Ramos (cell line): ENCODE measurements around the gene PTOV1.

ENCODE experiments used
- in situ Hi-C: fragments of 300-500 bp; cut with MboI; formaldehyde crosslinking; loops from one replicate; pipeline ENCODE4 v1.14.3; 2022; ENCODE audit warnings: low sequenced_read_pairs; ENCODE audit not compliant: unreplicated experiment

PTOV1 gene

GRCh38 chr19:49840321-49840720 lies 10.6 kb upstream of the PTOV1 start:
- in situ Hi-C loops = no loop called here

GRCh38 chr19:49840736-49841249 lies 10.2 kb upstream of the PTOV1 start:
- in situ Hi-C loops = no loop called here

DNA sequence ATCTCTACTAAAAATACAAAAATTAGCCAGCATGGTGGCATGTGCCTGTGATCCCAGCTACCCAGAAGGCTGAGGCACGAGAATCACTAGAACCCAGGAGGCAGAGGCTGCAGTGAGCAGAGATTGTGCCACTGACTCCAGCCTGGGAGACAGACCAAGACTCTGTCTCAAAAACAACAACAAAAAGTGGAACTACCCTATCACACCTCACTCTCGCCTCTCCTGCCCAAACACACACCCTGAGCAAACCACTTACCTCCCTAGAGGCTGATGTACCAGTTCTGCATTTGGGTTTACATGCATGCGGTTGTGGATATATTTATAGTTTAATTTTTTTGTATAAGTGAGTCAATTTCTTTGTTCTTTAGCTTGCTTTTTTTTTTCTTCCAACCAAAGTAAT lies 7.7 kb upstream of the PTOV1 start:
- in situ Hi-C loops = no loop called here

GRCh38 chr19:49844138-49845095 lies 6.5 kb upstream of the PTOV1 start:
- in situ Hi-C loops = no loop called here

DNA sequence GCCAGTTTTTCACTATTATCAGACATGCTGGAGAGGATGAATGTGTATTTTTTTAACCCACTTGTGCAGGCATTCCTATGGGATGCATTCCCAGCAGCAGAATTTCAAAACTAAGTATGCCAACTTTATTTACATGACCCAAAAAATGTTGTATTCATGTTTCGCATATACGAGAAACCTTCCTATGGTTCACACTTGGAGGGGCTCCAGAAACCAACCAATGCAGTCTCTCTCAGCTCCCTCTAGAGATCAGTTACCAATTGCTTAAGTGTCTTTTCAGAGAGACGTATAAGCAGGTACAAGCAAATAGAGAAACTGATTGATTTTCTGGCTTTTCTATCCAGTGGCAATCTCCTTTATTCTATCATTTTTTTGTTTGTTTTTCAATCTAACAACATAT lies 5.5 kb upstream of the PTOV1 start:
- in situ Hi-C loops = no loop called here

GRCh38 chr19:49846408-49846807 lies 4.6 kb upstream of the PTOV1 start:
- in situ Hi-C loops = no loop called here

DNA sequence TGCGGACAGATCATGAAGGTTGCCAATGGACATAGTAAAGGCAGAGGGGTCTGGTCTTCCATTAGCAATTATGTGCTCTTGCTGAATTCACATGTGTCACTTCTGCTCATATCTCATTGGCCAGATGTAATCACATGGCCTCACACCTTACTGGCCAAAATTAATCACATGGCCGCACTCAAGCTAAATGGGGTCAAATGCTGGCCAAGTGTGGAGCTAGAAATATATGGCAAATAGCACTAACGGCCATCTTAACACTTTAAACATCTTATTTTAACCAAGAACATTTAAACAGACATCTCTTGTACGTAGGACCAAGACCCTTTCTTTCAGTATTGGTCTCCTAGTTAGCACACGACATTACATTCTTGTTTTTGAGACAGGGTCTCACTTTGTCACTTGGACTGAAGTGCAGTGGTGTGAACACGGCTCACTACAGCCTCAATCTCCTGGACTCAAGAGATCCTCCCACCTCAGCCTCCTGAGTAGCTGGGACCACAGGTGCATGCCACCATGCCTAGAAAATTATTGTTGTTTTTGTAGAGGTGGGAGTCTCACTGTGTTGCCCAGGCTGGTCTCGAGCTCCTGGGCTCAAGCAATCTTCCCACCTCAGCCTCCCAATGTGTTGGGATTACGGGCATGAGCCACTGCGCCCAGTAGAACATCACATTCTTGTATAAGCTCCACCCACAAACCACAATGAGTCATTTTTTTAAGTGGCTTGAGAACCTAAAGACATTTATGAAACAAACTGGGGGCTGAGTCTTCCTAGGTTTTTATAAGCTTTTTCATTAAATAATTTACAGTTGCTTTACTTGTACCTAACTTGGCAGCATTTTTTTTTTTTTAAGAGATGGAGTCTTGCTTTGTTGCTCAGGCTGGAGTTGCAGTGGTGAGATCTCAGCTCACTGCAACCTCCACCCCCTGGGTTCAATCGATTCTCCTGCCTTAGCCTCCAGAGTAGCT lies 2.9 kb upstream of the PTOV1 start:
- in situ Hi-C loops = no loop called here

- in situ Hi-C loops = no loop called here
Measured at GRCh38 chr19:49848938-49849337, 2.0 kb upstream of the PTOV1 start.

DNA sequence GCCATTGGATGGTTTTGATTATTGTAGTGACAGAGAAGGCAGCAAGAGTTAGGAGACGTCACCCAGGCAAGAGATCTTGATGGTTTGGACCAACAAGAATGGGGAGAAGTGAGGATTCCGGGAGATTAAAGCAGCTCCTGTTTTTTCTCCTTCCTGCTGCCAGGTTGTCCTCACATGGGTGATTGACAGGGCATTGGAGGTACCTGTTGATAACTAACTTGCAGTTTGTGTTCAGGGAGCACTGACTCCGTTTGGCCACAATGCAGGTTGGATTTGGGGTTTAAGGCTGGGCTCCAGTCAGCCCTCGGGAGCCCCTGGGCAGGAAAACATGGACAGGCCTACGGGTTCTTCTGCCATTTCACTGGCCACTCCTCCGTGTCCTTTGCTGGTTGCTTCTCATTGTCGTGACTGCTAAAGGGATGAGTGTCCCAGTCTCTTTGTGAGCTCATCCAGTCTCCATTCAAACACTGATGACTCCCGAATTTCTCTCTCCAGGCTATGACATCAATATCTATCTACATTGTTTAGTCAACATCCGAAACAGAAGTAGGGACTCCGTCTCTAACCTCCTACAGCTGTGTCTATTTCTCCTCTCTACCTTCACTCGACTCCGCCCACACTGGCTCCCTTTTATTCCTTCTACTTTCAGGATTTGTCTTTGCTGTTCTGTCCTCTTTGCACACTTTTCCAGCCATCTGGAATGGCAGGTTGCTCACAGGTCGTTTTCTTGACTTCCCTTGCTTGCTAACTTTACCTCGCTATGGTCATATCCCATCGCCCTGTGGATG lies 1.3 kb upstream of the PTOV1 start:
- in situ Hi-C loops = no loop called here

GRCh38 chr19:49850221-49850486 lies 805 bp upstream of the PTOV1 start:
- in situ Hi-C loops = no loop called here

DNA sequence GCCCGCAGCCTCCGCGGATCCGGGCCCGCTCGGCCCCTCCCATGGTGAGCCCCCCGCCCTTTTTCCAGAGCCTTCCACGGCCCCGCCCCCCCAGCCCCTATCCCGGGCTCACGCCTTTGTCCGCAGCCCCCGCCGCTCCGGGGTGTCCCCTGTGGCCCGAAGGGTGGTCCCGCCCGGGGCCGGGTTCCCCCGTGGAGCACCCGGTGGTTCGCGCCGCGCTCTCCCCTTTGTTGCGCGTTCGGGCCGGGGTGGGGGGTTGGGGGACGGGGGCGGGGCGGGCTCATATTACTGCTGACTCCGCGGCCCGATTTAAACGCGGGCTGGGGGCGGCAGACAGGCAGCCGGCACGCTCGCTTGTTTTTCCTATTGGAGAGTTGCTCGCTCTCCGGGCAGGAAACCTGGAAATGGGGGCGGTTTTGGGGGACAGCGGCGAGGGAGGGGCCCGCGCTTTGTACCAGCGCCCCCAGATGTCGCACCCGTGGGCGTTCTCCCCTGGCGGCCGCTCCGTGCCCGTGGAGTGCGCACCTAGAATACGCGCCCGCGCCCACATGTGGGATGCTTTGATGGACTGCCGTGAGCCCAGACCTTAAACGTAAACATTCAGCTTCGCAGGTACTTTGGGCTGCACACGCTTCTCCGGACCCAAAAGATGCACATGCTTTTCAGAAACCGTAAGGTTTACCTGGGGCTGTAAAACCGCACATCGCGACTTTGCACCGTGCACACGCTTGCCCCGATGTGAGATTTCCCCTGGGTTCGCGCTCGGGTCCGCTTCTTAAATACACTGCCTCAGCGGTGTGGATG lies 699 bp downstream of the PTOV1 start:
- in situ Hi-C loops = no loop called here

DNA sequence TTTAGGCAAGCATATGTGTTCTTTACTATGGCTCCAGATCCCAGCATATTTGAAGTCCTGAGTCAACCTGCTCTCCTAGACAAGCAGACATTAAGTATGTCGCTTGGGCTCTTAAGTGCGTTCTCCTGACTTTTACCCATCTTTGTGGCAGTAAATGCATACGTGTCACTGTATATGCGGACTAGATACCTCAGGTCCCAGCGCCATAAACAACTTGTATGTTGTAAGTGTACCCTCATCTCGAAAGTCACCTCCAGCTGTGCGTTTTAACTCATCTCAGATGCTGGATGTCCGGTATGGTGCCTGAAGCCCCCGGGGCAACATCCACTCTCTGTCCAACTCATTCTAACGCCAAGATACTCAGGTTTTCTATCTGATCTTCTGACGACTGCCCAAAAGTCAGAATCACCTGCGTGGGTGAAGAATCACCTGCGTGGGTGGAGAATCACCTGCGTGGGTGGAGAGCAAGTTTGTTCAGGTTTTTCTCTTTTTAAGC lies 1.7 kb downstream of the PTOV1 start:
- in situ Hi-C loops = no loop called here

DNA sequence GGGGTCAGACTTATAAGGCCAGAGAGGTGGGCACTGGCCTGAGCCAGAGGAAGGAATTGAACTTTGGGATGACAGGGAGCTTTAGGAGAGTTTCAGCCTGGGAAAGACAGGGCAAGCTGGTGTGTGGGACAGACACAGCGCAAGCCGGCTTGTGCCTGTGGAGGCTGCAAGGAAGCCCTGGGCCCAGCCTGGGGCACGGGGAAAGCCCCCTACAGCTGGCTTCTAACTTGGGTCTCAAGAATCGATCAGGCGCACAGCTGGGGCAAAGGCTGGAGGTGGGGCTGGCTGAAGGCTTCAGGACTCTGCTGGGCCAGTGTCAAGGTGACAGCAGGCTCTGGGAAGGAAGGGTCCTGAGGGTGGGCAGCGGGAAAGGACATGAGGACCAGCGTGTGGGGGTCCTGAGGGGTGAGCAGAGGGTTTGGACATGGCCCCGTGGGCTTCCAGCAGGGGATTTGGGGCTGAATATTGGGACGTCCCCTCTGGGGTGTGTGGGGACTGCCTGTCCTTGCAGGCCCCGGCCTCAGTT lies 3.0 kb downstream of the PTOV1 start:
- in situ Hi-C loops = no loop called here

GRCh38 chr19:49854378-49855263 lies 3.7 kb downstream of the PTOV1 start:
- in situ Hi-C loops = no loop called here

DNA sequence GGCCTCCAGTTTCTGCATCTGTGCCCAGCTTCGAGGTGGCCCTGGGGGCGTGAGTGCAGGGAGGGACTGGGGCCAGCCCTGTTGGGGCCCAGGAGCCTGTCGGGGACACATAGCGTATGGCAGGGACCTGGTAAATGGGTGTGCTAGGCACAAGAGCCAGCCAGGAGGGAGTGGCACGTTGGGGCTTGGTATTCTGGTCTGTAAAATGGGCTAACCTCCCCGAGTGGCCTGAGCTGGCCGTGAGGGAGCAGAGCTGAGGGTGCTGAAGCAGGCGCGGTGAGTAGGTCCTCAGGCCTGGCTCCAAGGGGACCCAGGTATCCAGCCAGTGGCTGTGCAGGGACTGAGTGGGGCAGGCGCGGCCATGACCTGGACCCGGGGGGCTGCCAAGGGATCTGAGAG lies 4.3 kb downstream of the PTOV1 start:
- in situ Hi-C loops = no loop called here

- in situ Hi-C loops = no loop called here
Measured at GRCh38 chr19:49855676-49856573, 5.0 kb downstream of the PTOV1 start.

GRCh38 chr19:49856574-49857021 lies 5.6 kb downstream of the PTOV1 start:
- in situ Hi-C loops = no loop called here
